ENCODE measurements around the gene CDH13.

The CDH13 gene

DNA sequence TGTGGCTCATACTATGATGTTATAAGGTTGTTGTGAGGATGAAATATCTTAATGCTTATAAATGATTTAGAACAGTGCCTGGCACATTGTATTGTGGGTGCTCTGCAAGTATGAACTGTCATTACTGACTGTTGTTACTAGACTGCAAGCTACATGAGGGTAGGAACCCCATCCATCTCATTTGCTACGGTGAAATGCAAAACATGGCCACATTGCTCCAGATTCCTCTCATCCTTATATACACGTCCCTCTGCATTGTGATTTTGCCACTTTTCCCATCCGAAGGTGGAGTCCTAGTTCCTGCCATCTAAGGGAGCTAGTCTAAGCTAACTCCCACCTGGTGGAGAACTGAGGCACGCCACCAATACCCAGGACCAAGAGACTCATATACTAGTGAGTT lies 1210.8 kb downstream of the CDH13 start:
- no peak overlapping the region for H3K27ac ChIP-seq (ENCODE audit: poor library complexity, severe bottlenecking)
- TF ChIP-seq, protein P1, sequence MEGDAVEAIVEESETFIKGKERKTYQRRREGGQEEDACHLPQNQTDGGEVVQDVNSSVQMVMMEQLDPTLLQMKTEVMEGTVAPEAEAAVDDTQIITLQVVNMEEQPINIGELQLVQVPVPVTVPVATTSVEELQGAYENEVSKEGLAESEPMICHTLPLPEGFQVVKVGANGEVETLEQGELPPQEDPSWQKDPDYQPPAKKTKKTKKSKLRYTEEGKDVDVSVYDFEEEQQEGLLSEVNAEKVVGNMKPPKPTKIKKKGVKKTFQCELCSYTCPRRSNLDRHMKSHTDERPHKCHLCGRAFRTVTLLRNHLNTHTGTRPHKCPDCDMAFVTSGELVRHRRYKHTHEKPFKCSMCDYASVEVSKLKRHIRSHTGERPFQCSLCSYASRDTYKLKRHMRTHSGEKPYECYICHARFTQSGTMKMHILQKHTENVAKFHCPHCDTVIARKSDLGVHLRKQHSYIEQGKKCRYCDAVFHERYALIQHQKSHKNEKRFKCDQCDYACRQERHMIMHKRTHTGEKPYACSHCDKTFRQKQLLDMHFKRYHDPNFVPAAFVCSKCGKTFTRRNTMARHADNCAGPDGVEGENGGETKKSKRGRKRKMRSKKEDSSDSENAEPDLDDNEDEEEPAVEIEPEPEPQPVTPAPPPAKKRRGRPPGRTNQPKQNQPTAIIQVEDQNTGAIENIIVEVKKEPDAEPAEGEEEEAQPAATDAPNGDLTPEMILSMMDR (IDR thresholded peaks at IDR 0.05; ENCODE audit: poor library complexity, severe bottlenecking), result no peak
- DNase-seq (ENCODE audit: low spot score) (no peak), ATAC-seq (ENCODE audit: low read depth) (no peak)
- no peaks in the 10 kb centered on the region for H3K36me3 ChIP-seq (ENCODE audit: low read depth)
- H3K4me1 ChIP-seq (ENCODE audit: insufficient read depth, poor library complexity, severe bottlenecking), result peaks cover 7% of the 10 kb centered on the region
- no peak overlapping the region for H3K4me3 ChIP-seq (ENCODE audit: severe bottlenecking)
- no peaks in the 10 kb centered on the region for H3K9me3 ChIP-seq (ENCODE audit: severe bottlenecking)
- H3K27me3 ChIP-seq (ENCODE audit: insufficient read depth, poor library complexity, severe bottlenecking), result no peaks in the 10 kb centered on the region

DNA sequence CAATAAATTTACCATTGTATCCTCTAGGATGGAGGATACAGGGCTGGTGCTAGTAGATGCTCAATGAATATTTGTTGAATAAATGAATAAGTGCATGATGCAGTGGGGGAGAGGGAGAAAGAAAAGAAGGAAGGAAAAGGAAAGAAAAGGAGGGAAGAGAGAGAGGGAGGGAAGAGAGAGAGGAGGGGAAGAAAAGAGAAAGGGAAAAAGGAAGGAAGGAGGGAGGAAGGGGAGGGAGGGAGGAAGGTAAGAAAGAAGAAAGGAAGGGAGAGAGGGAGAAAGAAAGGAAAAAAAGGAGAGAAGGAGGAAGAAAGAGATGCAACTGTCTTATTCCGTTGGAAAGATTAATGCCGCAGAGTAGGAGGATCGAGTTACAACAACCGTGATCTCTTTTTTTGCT lies 1211.4 kb downstream of the CDH13 start:
- H3K4me1 ChIP-seq (ENCODE audit: insufficient read depth, poor library complexity, severe bottlenecking), result peaks cover 7% of the 10 kb centered on the region
- DNase-seq (ENCODE audit: low spot score) (no peak), ATAC-seq (ENCODE audit: low read depth) (no peak)

DNA sequence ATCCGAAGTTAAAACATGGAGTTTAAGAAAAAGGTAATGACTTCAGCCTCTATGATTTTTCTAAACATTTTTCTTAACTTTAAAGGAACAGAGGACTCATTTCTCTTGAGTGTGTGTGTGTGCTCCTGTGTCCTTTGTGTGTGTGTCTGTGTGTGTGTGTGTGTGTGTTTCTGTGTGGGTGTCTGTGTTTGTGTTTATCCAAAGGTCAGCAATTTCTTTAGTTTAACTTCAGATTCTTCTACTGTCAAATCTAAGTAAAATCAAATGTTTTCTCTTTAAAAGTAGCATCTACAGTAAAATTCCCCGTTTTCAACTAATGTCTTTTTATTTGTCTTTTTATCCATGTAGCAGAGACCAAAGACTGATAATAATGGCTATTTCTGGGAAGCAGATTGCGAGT lies 1212.8 kb downstream of the CDH13 start:
- TF ChIP-seq, protein P1 (IDR thresholded peaks at IDR 0.05; ENCODE audit: poor library complexity, severe bottlenecking), result no peak
- Histone ChIP-seq H3K4me1 (ENCODE audit: insufficient read depth, poor library complexity, severe bottlenecking) (peaks cover 7% of the 10 kb centered on the region), H3K9me3 (ENCODE audit: severe bottlenecking) (no peaks in the 10 kb centered on the region), H3K27me3 (ENCODE audit: insufficient read depth, poor library complexity, severe bottlenecking) (no peaks in the 10 kb centered on the region), H3K27ac (ENCODE audit: poor library complexity, severe bottlenecking) (no peak overlapping the region), H3K36me3 (ENCODE audit: low read depth) (no peaks in the 10 kb centered on the region), H3K4me3 (ENCODE audit: severe bottlenecking) (no peak overlapping the region)
- ATAC-seq (ENCODE audit: low read depth) (no peak), DNase-seq (ENCODE audit: low spot score) (no peak)

More for the DNA sequence above, 1211.4 kb downstream of the CDH13 start:
- no peak overlapping the region for H3K27ac ChIP-seq (ENCODE audit: poor library complexity, severe bottlenecking)
- TF ChIP-seq, protein P1 (IDR thresholded peaks at IDR 0.05; ENCODE audit: poor library complexity, severe bottlenecking), result no peak
- H3K9me3 ChIP-seq (ENCODE audit: severe bottlenecking), result no peaks in the 10 kb centered on the region
- no peaks in the 10 kb centered on the region for H3K27me3 ChIP-seq (ENCODE audit: insufficient read depth, poor library complexity, severe bottlenecking)
- H3K4me3 ChIP-seq (ENCODE audit: severe bottlenecking), result no peak overlapping the region
- H3K36me3 ChIP-seq (ENCODE audit: low read depth), result no peaks in the 10 kb centered on the region

DNA sequence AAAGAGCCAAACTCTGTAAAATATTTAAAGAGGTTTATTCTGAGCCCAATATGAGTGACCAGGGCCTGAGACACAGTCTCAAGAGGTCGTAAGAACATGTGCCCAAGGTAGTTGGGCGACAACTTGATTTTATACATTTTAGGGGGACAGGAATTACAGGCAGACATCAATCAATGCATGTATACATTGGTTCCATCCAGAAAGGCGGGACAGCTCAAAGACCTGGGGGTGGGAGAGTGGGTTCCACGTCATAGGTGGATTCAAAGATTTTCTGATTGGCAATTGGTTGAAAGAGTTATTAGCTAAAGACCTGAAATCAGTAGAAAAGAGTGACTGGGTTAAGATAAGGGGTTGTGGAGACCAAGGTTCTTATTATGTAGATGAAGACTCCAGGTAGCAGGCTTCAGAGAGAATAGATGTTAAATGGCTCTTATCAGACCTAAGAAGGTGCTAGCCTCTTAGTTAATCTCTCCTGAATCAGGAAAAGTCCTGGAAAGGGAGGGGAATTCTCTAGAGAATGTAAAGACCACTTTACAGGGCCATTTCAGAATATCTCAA lies 1213.4 kb downstream of the CDH13 start:
- Histone ChIP-seq H3K9me3 (ENCODE audit: severe bottlenecking) (no peaks in the 10 kb centered on the region), H3K36me3 (ENCODE audit: low read depth) (no peaks in the 10 kb centered on the region), H3K27me3 (ENCODE audit: insufficient read depth, poor library complexity, severe bottlenecking) (no peaks in the 10 kb centered on the region), H3K4me3 (ENCODE audit: severe bottlenecking) (no peak overlapping the region), H3K4me1 (ENCODE audit: insufficient read depth, poor library complexity, severe bottlenecking) (peaks cover 7% of the 10 kb centered on the region), H3K27ac (ENCODE audit: poor library complexity, severe bottlenecking) (no peak overlapping the region)
- DNase-seq (ENCODE audit: low spot score) (no peak), ATAC-seq (ENCODE audit: low read depth) (no peak)
- TF ChIP-seq, protein P1 (IDR thresholded peaks at IDR 0.05; ENCODE audit: poor library complexity, severe bottlenecking), result no peak

DNA sequence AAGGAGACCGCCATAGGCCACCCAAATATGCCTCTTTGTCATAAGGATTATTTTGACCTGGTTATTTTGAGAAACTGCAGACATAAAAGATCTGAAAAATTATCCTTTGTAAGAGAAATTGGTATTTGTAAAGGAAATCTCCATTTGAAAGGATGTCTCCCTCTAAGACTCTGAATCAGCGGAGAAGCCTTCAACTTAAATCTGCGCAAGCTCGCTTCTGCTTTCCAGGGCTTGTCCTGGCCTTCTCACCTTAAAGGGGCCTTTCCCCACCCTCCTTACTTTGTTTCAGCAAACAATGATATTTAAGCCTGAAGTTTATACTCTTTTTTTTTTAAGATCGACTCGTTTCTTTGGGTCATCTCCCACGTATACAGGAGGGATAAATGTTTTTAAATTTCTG lies 1215.5 kb downstream of the CDH13 start:
- DNase-seq (ENCODE audit: low spot score) (no peak), ATAC-seq (ENCODE audit: low read depth) (no peak)
- H3K27me3 ChIP-seq (ENCODE audit: insufficient read depth, poor library complexity, severe bottlenecking), result no peaks in the 10 kb centered on the region
- H3K9me3 ChIP-seq (ENCODE audit: severe bottlenecking), result no peaks in the 10 kb centered on the region
- TF ChIP-seq, protein P1 (IDR thresholded peaks at IDR 0.05; ENCODE audit: poor library complexity, severe bottlenecking), result no peak
- H3K4me3 ChIP-seq (ENCODE audit: severe bottlenecking), result no peak overlapping the region
- H3K4me1 ChIP-seq (ENCODE audit: insufficient read depth, poor library complexity, severe bottlenecking), result no peaks in the 10 kb centered on the region
- H3K36me3 ChIP-seq (ENCODE audit: low read depth), result no peaks in the 10 kb centered on the region
- no peak overlapping the region for H3K27ac ChIP-seq (ENCODE audit: poor library complexity, severe bottlenecking)

Measured in RWPE2 (cell line).